COLO829 (cell line): ENCODE results near the gene ZNF415.
"Not testable (repeated sequence)": the region's sequence is repeated elsewhere in the genome, so short reads cannot be mapped to it uniquely, and the experiment has no call there.

Source experiments
- DNase-seq: peaks from one replicate; pipeline ENCODE4 v3.0.0; 2012; ENCODE audit warnings: low spot score

The ZNF415 gene

GRCh38 chr19:53102756-53103233 lies 29.9 kb downstream of the ZNF415 start:
- no peak for DNase-seq

GRCh38 chr19:53102206-53102755 lies 30.4 kb downstream of the ZNF415 start:
- DNase-seq, result no peak

GRCh38 chr19:53101518-53101917 lies 31.2 kb downstream of the ZNF415 start:
- no peak for DNase-seq

- DNase-seq, result not testable (repeated sequence)
Observed at GRCh38 chr19:53098570-53098969, 34.1 kb downstream of the ZNF415 start.

- DNase-seq, result not testable (repeated sequence)
Observed at GRCh38 chr19:53096982-53097690, 35.6 kb downstream of the ZNF415 start.

- not testable (repeated sequence) for DNase-seq
Observed at GRCh38 chr19:53096579-53096978, 36.1 kb downstream of the ZNF415 start.

GRCh38 chr19:53094754-53095575 lies 37.7 kb downstream of the ZNF415 start:
- no peak for DNase-seq

GRCh38 chr19:53092723-53093122 lies 40.0 kb downstream of the ZNF415 start:
- DNase-seq, result no peak

- no peak for DNase-seq
Observed at GRCh38 chr19:53091413-53092254, 41.1 kb downstream of the ZNF415 start.

- no peak for DNase-seq
Observed at GRCh38 chr19:53088091-53088490, 44.6 kb downstream of the ZNF415 start.

GRCh38 chr19:53086949-53087348 lies 45.8 kb downstream of the ZNF415 start:
- no peak for DNase-seq

- no peak for DNase-seq
Observed at GRCh38 chr19:53085496-53085895, 47.2 kb downstream of the ZNF415 start.

- DNase-seq, result no peak
Observed at GRCh38 chr19:53082929-53083328, 49.8 kb downstream of the ZNF415 start.

GRCh38 chr19:53079313-53079924 lies 53.3 kb downstream of the ZNF415 start:
- no peak for DNase-seq

- DNase-seq, result no peak
Observed at GRCh38 chr19:53078668-53079067, 54.0 kb downstream of the ZNF415 start.

GRCh38 chr19:53076984-53077383 lies 55.7 kb downstream of the ZNF415 start:
- no peak for DNase-seq

- no peak for DNase-seq
Observed at GRCh38 chr19:53068834-53069233, 63.9 kb downstream of the ZNF415 start.

- DNase-seq, result no peak
Observed at GRCh38 chr19:53068199-53068598, 64.5 kb downstream of the ZNF415 start.

GRCh38 chr19:53057904-53058580 lies 74.7 kb downstream of the ZNF415 start:
- DNase-seq, result no peak
